ENCODE data around the gene DCP1A. TPM values are rescaled to one million over a fixed set of nuclear protein-coding genes. Genes with fewer than 3 reads are reported as not detected.
A peak's percentile ranks its signal among the peaks of the same experiment; 100 is the strongest.
"Not testable (repeated sequence)": the region's sequence is repeated elsewhere in the genome, so short reads cannot be mapped to it uniquely, and the experiment has no call there.

The DCP1A gene
- total RNA-seq, 2 donors from 2014 or later = 17.8 to 18.8 TPM

DNA sequence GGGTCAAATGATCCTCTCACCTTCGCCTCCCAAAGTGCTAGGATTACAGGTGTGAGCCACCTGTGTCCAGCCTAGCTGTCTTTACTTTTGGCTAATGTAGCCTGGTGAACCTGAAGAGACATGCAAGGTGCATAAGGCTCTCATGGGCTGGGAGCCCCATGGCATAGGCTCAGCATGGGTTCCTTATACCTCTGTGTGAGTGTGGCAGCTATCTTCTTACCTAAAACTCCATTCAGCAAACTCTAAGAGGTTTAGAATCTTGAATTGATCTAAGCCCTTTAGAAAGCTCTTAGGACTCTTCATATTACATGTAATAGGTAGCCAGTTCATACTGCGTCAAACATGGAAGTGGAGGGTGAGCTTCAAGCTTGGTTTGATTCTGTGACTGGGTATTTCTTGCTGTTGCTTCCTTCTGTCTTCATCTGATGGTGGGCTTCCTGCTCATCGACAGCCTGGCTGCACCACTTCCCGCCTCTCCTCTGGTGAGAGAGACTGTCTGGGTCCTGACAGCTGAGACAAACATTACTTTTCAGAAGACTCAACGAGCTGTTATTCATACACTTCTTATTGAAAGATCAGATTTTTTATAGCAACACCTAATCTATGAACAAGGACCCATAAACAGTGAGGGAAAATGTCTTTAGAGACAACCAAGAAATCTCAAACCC lies 72.3 kb downstream of the DCP1A start:
- peaks cover 0 to 11% of the 10 kb centered on the region in 2 donors for H3K4me1 ChIP-seq
- no peaks in the 10 kb centered on the region for H3K36me3 ChIP-seq
- no peak for DNase-seq (ENCODE audit: low spot score)
- H3K4me3 ChIP-seq = no peak overlapping the region
- H3K27me3 ChIP-seq = no peaks in the 10 kb centered on the region
- H3K9me3 ChIP-seq = no peaks in the 10 kb centered on the region
- TF ChIP-seq, protein P1, sequence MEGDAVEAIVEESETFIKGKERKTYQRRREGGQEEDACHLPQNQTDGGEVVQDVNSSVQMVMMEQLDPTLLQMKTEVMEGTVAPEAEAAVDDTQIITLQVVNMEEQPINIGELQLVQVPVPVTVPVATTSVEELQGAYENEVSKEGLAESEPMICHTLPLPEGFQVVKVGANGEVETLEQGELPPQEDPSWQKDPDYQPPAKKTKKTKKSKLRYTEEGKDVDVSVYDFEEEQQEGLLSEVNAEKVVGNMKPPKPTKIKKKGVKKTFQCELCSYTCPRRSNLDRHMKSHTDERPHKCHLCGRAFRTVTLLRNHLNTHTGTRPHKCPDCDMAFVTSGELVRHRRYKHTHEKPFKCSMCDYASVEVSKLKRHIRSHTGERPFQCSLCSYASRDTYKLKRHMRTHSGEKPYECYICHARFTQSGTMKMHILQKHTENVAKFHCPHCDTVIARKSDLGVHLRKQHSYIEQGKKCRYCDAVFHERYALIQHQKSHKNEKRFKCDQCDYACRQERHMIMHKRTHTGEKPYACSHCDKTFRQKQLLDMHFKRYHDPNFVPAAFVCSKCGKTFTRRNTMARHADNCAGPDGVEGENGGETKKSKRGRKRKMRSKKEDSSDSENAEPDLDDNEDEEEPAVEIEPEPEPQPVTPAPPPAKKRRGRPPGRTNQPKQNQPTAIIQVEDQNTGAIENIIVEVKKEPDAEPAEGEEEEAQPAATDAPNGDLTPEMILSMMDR (IDR thresholded peaks at IDR 0.05) = no peak
- H3K27ac ChIP-seq = no peak overlapping the region

DNA sequence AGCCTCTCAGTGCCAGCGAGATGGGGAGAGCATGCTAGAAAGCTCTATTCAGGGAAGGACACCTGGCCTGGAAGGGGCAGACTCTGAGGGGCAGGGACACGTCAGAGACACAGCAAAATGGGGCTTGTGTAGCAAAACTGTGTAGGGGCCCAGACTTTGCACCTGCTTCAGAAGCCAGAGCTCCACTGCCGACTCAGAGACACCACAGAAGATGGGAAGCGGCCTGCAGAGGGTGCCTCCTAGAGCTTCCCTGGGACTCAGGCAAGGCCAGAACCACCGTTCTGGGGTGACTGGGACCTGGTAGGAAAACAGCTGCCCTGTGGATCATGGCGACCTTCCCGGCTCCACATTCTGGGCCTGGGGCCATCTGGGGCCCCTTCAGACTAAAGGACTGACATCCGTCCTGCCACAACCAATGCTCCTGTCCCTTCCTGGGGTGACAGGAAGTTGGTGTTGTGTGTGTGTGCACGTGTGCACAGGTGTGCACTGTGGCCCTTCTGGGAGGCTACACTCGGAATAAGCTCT lies 74.1 kb downstream of the DCP1A start:
- Histone ChIP-seq H3K4me1 (peaks cover 0 to 24% of the 10 kb centered on the region in 2 donors), H3K27ac (no peak overlapping the region), H3K27me3 (no peaks in the 10 kb centered on the region), H3K9me3 (no peaks in the 10 kb centered on the region), H3K36me3 (no peaks in the 10 kb centered on the region), H3K4me3 (no peak overlapping the region)
- no peak for DNase-seq (ENCODE audit: low spot score)
- TF ChIP-seq, protein P1 (IDR thresholded peaks at IDR 0.05) = no peak

DNA sequence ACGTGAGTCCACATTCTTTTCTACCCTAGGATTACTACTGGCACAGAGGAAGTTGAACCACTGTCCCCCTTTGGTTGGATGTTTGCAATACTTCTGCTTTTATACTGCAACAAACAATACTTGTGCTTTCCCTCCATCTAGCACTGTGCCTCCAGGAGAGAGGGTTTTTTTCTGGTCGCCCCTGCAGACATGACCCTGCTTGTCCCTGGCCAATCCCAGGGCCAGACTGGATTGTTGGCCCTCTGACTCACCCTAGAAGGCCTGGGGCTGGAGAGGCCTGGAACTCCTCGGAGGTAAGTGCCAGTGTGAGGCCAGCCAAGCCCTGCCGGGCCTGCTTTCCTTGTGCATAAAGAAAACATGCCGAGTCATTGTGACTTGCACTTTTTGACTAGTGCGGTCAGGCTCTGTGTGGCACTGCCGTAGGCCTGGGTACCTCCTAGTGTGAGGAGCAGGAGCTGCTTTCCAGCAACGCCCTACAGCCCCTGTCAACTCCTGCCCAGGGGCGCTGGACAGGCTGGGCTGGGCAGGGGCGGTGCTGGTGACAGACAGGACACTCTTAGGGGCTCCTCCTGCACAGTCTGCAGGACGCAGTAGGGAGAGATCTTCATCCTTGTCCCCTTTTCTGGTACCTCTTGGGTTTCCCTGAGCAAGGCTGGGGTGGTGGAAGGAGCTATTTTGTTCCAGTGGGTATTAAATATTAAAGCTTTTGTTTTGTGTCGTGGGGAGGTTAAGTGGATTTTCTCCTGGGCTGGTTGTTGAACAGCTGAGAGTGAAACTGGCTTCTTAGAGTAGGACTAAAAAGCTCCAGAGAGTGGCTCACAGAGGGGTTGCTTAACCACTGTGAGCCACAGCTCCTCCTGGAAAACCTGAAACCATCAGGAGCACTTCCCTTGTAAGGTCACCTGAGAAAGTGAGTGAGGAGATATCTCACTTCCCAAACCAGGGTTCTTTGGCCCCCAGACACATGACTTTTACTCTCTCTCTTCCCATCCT lies 77.2 kb downstream of the DCP1A start:
- peaks cover 0 to 25% of the 10 kb centered on the region in 2 donors for H3K4me1 ChIP-seq
- H3K36me3 ChIP-seq = no peaks in the 10 kb centered on the region
- H3K27ac ChIP-seq = peak overlapping the region; percentile 79 to 90
- DNase-seq (ENCODE audit: low spot score) = peak; percentile 97
- no peaks in the 10 kb centered on the region for H3K27me3 ChIP-seq
- TF ChIP-seq, protein P1 (IDR thresholded peaks at IDR 0.05) = peak in 1 of 2 donors; percentile 17
- no peak overlapping the region for H3K4me3 ChIP-seq
- no peaks in the 10 kb centered on the region for H3K9me3 ChIP-seq

DNA sequence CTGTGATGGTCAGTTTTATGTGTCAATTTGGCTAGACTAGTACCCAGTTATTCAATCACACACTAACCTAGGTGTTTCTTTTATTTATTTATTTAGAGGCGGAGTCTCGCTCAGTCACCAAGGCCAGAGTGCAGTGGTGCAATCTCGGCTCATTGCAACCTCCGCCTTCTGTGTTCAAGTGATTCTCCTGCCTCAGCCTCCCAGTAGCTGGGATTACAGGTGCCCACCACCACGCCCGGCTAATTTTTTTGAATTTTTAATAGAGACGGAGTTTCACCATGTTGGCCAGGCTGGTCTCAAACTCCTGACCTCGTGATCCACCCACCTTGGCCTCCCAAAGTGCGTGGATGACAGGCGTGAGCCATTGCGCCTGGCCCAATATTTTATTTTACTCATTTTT lies 78.2 kb downstream of the DCP1A start:
- Histone ChIP-seq H3K27ac (peak overlapping the region; percentile 79 to 90), H3K4me1 (peaks cover 0 to 29% of the 10 kb centered on the region in 2 donors)
- H3K27me3 ChIP-seq; H3K9me3 ChIP-seq; DNase-seq (ENCODE audit: low spot score); H3K4me3 ChIP-seq; H3K36me3 ChIP-seq: not testable (repeated sequence)

DNA sequence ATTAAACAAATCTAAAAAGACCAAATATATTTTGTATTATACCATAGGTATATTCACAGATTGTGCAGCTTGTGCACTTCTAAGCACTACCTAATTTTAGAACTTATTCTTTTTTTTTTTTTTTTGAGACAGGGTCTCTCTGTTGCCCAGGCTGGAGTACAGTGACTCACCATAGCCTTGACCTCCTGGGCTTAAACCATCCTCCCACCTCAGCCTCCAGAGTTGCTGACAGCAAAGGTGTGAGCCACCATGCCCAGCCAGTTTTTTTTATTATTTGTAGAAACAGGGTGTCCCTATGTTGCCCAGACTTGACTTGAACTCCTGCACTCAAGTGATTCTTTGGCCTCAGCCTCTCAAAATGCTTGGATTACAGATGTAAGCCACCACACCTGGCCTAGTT lies 79.6 kb downstream of the DCP1A start:
- DNase-seq (ENCODE audit: low spot score) = no peak
- Histone ChIP-seq H3K4me3 (no peak overlapping the region), H3K27me3 (no peaks in the 10 kb centered on the region), H3K4me1 (peaks cover 0 to 29% of the 10 kb centered on the region in 2 donors), H3K9me3 (no peaks in the 10 kb centered on the region), H3K36me3 (no peaks in the 10 kb centered on the region), H3K27ac (no peak overlapping the region)
- TF ChIP-seq, protein P1 (IDR thresholded peaks at IDR 0.05) = no peak

DNA sequence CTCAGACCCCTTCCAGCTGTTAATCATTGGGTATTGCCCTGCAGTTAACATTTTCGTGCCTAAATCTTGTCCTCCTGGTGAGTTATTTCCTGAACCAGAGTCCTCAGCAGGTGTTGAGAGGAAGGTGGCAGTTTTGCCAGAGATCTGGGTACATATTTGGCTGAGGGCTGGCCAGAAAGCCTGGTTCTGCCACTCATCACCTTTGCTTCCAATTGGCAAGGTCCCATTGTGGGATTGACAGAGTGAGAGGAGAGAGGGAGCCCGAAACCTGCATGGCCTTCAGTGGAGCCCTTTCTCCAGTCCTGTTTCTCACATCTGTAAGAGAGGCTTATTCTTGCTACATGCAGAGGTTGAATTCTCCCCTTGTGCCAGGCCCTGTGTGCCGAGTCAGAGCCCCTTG lies 82.6 kb downstream of the DCP1A start:
- Histone ChIP-seq H3K36me3 (no peaks in the 10 kb centered on the region), H3K27me3 (no peaks in the 10 kb centered on the region), H3K27ac (peak overlapping the region in 1 of 2 donors; percentile 60), H3K9me3 (no peaks in the 10 kb centered on the region), H3K4me3 (no peak overlapping the region), H3K4me1 (peaks cover 0 to 28% of the 10 kb centered on the region in 2 donors)
- DNase-seq (ENCODE audit: low spot score) = no peak
- TF ChIP-seq, protein P1 (IDR thresholded peaks at IDR 0.05) = no peak
